B cell (primary cell): Measurements from ENCODE around the gene GDPD3. TPM values are rescaled to one million over a fixed set of nuclear protein-coding genes. Genes with fewer than 3 reads are reported as not detected.

Experiments
- ATAC-seq: fragments of 200-7000 bp; cut with Tn5 transposase; one replicate; pipeline ENCODE4 v1.10.0; 2021; ENCODE audit warnings: low read depth, mild to moderate bottlenecking, moderate number of reproducible peaks, moderate library complexity
- CTCF ChIA-PET: fragments of 350-600 bp; sonication (Branson Sonifier 250); formaldehyde crosslinking; loops from one replicate; lab custom pipeline; 2021; ENCODE audit warnings: antibody characterized with exemption, inconsistent platforms; lab: Charles Lee
- POLR2A ChIA-PET: fragments of 350-600 bp; sonication (Branson Sonifier 250); formaldehyde crosslinking; loops from one replicate; lab custom pipeline; 2021; ENCODE audit warnings: antibody characterized with exemption; lab: Charles Lee
- DNase-seq: peaks from one replicate; pipeline ENCODE4 v3.0.0; 2013
- H2AFZ ChIP-seq: 2 replicates; pipeline ENCODE4 v1.6.1; 2012; ENCODE audit warnings: mild to moderate bottlenecking, low read depth, low read length; ENCODE audit not compliant: insufficient read depth, poor library complexity, severe bottlenecking
- H3K27ac ChIP-seq, 2 donors: 1 replicate in 1 of 2; 2 replicates in 1 of 2; pipeline ENCODE4 v1.5.1; 2012 to 2013; ENCODE audit warnings: low read length in 2 of 2, mild to moderate bottlenecking in 2 of 2, moderate library complexity in 1 of 2
- H3K27me3 ChIP-seq, 4 experiments: fragments of 200-600 bp in 1 of 4; sonication (generic) in 1 of 4; replicated peaks in 1 of 4; 1 replicate in 2 of 4; 2 replicates in 2 of 4; pipeline versions ENCODE4 v1.6.1 to v1.7.0; 2013 to 2016; ENCODE audit warnings: low read length in 3 of 4, mild to moderate bottlenecking in 2 of 4, mixed read lengths in 1 of 4, moderate library complexity in 1 of 4; ENCODE audit not compliant: insufficient read depth in 4 of 4, control insufficient read depth in 3 of 4; ENCODE audit errors: control extremely low read depth in 1 of 4
- H3K36me3 ChIP-seq, 2 experiments: replicated peaks in 1 of 2; 1 replicate in 1 of 2; 2 replicates in 1 of 2; pipeline versions ENCODE4 v1.6.1 to v1.7.1; 2013; ENCODE audit warnings: low read length in 1 of 2; ENCODE audit not compliant: insufficient read depth in 2 of 2, control insufficient read depth in 1 of 2; ENCODE audit errors: control extremely low read depth in 1 of 2, extremely low read depth in 1 of 2
- H3K4me1 ChIP-seq, 2 donors: fragments of 200-600 bp in 1 of 2; sonication (generic) in 1 of 2; 1 replicate in 1 of 2; 2 replicates in 1 of 2; pipeline versions ENCODE4 v1.5.1 to v1.6.1; 2013 to 2017; ENCODE audit warnings: low read length in 2 of 2; ENCODE audit not compliant: control insufficient read depth in 2 of 2, insufficient read depth in 2 of 2
- H3K4me2 ChIP-seq: replicated peaks from 2 replicates; pipeline ENCODE3; 2012; ENCODE audit warnings: mild to moderate bottlenecking, low read depth, low read length; ENCODE audit not compliant: poor library complexity, severe bottlenecking
- H3K4me3 ChIP-seq, 5 experiments: fragments of 200-600 bp in 1 of 5; sonication (generic) in 1 of 5; 1 replicate in 3 of 5; 2 replicates in 2 of 5; pipeline versions ENCODE4 v1.5.1 to v1.7.0; 2011 to 2016; ENCODE audit warnings: low read length in 4 of 5, mild to moderate bottlenecking in 4 of 5, low read depth in 2 of 5, control low read depth in 1 of 5, moderate library complexity in 1 of 5; ENCODE audit not compliant: insufficient read depth in 1 of 5; ENCODE audit errors: control extremely low read depth in 1 of 5, extremely low read depth in 1 of 5
- H3K79me2 ChIP-seq: fragments of 200-600 bp; sonication (generic); one replicate; pipeline ENCODE4 v1.6.0; 2016; ENCODE audit warnings: low read length; ENCODE audit not compliant: control insufficient read depth, insufficient read depth
- H3K9ac ChIP-seq: fragments of 200-600 bp; sonication (generic); 2 replicates; pipeline ENCODE4 v1.6.1; 2017; ENCODE audit warnings: mild to moderate bottlenecking, low read length, moderate library complexity
- H3K9me3 ChIP-seq, 3 donors: one replicate each; pipeline versions ENCODE4 v1.6.1 to v1.7.1; 2013; ENCODE audit warnings: low read length in 2 of 3; ENCODE audit not compliant: control insufficient read depth in 2 of 3, insufficient read depth in 1 of 3; ENCODE audit errors: control extremely low read depth in 1 of 3
- H4K20me1 ChIP-seq: 2 replicates; pipeline ENCODE4 v1.6.0; 2012; ENCODE audit warnings: mild to moderate bottlenecking, low read length; ENCODE audit not compliant: insufficient read depth, control insufficient read depth, poor library complexity, severe bottlenecking
- H3K27ac Mint-ChIP-seq: one replicate; pipeline ENCODE4 v1.8.0; 2021; ENCODE audit warnings: mixed read lengths
- H3K27me3 Mint-ChIP-seq: one replicate; pipeline ENCODE4 v1.8.0; 2021; ENCODE audit warnings: mixed read lengths
- H3K4me1 Mint-ChIP-seq: one replicate; pipeline ENCODE4 v1.8.0; 2021; ENCODE audit warnings: mixed read lengths
- H3K4me3 Mint-ChIP-seq: one replicate; pipeline ENCODE4 v1.8.0; 2021; ENCODE audit warnings: mixed read lengths
- H3K9me3 Mint-ChIP-seq: one replicate; pipeline ENCODE4 v1.8.0; 2022; ENCODE audit warnings: mixed read lengths; ENCODE audit not compliant: insufficient read depth
- EZH2 ChIP-seq: IDR thresholded peaks from 2 replicates; pipeline ENCODE4 v1.6.1; 2012; ENCODE audit warnings: borderline replicate concordance, low read depth, mild to moderate bottlenecking, moderate library complexity, low read length; ENCODE audit not compliant: insufficient read depth, poor library complexity, severe bottlenecking
- WGBS: methylation state at CpG from one replicate; pipeline ENCODE4 v1.1.5; 2013; ENCODE audit warnings: missing lambda C conversion rate; ENCODE audit not compliant: insufficient coverage; 5-methylcytosine and 5-hydroxymethylcytosine counted together
- intact Hi-C: fragments of 100-400 bp; cut with micrococcal nuclease; formaldehyde crosslinking; loops from one replicate; pipeline ENCODE4 v1.10.0; 2022
- polyA plus RNA-seq: library from polyadenylated mRNA; depleted of rRNA; stranded (reverse); fragments of >200 nt; gene quantifications from 2 replicates; pipeline ENCODE4 v1.2.3, GENCODE V29; 2012
- total RNA-seq, 2 donors: library from RNA; stranded (reverse); fragments of 120-200 nt in 1 of 2; gene quantifications; 1 replicate in 1 of 2; 2 replicates in 1 of 2; pipeline versions ENCODE4 v1.2.3 to v1.2.4, GENCODE V29; 2013 to 2022
- TF ChIP-seq, protein P1 (sequence below): fragments of 200-600 bp; IDR thresholded peaks from one replicate; pipeline ENCODE4 v1.8.0; 2022; ENCODE audit warnings: antibody characterized with exemption, mild to moderate bottlenecking

The GDPD3 gene
- total and polyA plus RNA-seq, 2 donors (not counting 1 experiment from before 2014, with no cell fraction given), result 10.6 to 17.3 TPM

DNA sequence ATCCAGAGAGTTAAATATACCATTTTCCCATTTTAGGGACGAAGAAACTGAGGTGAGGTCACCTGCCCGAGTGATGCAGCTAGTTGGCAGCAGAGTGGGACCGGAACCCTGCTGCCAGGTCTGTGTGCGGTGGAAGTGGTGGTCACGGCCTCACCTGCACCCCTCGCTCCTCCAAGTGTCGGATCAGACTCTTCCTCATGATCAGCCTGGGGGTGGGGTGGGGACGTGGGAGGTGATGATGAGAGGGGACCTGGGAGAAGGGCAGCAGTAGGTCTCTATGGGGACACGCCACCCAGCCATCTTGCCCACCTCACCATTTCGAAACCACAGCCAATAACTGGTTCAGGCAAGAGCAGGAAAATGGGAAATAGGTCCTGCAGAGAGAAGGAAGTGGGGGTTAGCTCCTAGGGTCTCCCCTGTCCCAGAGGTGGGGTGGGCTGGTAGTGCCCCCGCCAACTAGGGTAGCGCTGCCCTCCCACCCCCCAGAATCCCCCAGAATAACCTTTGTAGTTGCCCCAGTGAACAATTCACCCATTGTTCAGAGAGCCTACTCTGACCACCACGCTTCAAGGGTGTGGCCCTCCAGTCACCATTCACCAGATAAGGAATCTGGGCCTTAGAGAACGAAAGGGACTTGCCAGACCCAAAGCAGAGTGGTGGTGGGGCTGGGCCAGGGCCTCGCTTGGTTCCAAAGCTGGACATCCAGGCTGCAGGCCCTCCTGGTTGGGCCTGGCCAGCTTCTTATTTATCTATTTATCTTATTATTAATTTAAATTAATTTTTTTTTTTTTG is 5.1 kb downstream of the GDPD3 start:
- ATAC-seq, result no peak
- WGBS, result 100% methylated on average over 8 of the region's 15 CpGs
- ChIA-PET POLR2A (no interaction called here), CTCF (no interaction called here)
- H2AFZ ChIP-seq, result no peak overlapping the region
- H3K27ac Mint-ChIP-seq, result no peak overlapping the region
- no peaks in the 10 kb centered on the region for H3K27me3 ChIP-seq
- intact Hi-C loops, result no loop called here
- H3K9ac ChIP-seq, result no peak overlapping the region
- H3K27ac ChIP-seq, result no peak overlapping the region
- H4K20me1 ChIP-seq, result no peaks in the 10 kb centered on the region
- TF ChIP-seq EZH2, result no peak
- TF ChIP-seq, protein P1, sequence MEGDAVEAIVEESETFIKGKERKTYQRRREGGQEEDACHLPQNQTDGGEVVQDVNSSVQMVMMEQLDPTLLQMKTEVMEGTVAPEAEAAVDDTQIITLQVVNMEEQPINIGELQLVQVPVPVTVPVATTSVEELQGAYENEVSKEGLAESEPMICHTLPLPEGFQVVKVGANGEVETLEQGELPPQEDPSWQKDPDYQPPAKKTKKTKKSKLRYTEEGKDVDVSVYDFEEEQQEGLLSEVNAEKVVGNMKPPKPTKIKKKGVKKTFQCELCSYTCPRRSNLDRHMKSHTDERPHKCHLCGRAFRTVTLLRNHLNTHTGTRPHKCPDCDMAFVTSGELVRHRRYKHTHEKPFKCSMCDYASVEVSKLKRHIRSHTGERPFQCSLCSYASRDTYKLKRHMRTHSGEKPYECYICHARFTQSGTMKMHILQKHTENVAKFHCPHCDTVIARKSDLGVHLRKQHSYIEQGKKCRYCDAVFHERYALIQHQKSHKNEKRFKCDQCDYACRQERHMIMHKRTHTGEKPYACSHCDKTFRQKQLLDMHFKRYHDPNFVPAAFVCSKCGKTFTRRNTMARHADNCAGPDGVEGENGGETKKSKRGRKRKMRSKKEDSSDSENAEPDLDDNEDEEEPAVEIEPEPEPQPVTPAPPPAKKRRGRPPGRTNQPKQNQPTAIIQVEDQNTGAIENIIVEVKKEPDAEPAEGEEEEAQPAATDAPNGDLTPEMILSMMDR, result no peak
- no peaks in the 10 kb centered on the region for H3K9me3 Mint-ChIP-seq
- H3K36me3 ChIP-seq, result peaks cover 8 to 23% of the 10 kb centered on the region in 2 experiments
- H3K9me3 ChIP-seq, result peaks cover 0 to 3% (median 0%) of the 10 kb centered on the region in 3 donors
- H3K27me3 Mint-ChIP-seq, result no peaks in the 10 kb centered on the region
- no peak overlapping the region for H3K4me3 Mint-ChIP-seq
- H3K4me1 Mint-ChIP-seq, result peaks cover 2% of the 10 kb centered on the region
- H3K4me1 ChIP-seq, result no peaks in the 10 kb centered on the region
- H3K4me2 ChIP-seq, result no peak overlapping the region
- no peak overlapping the region for H3K4me3 ChIP-seq
- no peaks in the 10 kb centered on the region for H3K79me2 ChIP-seq
- no peak for DNase-seq

DNA sequence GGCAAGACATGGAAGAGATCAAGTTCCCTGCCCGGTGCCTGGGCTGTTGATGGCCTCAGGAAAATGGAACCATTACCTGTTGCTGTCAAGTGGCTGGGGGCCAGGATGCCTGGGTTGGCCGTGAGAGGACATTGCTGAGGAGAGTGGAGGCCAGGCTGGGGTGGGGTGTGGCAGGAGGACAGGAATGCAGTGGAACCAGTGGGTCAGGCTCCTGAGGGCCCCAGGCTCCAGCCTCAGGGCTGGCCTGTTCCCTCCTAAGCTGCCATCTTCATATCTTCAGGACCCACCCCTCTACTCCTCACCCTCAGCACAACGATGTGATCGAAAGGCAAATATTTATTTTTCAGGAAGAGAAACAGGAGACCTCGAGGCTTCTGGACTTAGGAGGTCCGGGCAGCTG is 8.8 kb downstream of the GDPD3 start:
- intact Hi-C loops, result no loop called here
- Histone ChIP-seq H3K4me3 (no peak overlapping the region), H3K9ac (no peak overlapping the region), H3K79me2 (no peaks in the 10 kb centered on the region), H3K4me1 (no peaks in the 10 kb centered on the region), H3K27ac (no peak overlapping the region), H3K4me2 (no peak overlapping the region), H3K36me3 (peaks cover 2 to 17% of the 10 kb centered on the region in 2 experiments), H4K20me1 (no peaks in the 10 kb centered on the region), H3K27me3 (no peaks in the 10 kb centered on the region), H2AFZ (no peak overlapping the region), H3K9me3 (peaks cover 0 to 7% (median 0%) of the 10 kb centered on the region in 3 donors)
- TF ChIP-seq EZH2, result no peak
- TF ChIP-seq, protein P1, result no peak
- no peak overlapping the region for H3K4me3 Mint-ChIP-seq
- H3K27ac Mint-ChIP-seq, result no peak overlapping the region
- no peaks in the 10 kb centered on the region for H3K27me3 Mint-ChIP-seq
- CTCF ChIA-PET, result interaction anchor here (1.5 kb wide), 1 partner anchor 11 kb away, joined by 4 read pairs; no protein-coding TSS in a partner anchor
- no peaks in the 10 kb centered on the region for H3K9me3 Mint-ChIP-seq
- WGBS, result 100% methylated on average over 2 of the region's 6 CpGs
- no peak for ATAC-seq
- no peak for DNase-seq
- no peaks in the 10 kb centered on the region for H3K4me1 Mint-ChIP-seq
- POLR2A ChIA-PET, result no interaction called here
